Stimulated activated CD4-positive, alpha-beta T cell treated with anti-CD3 and anti-CD28 coated beads, TNF-alpha, amount 100 ng/mL, for 24 hours (primary cell): ENCODE data around the gene CD48.
"Not testable (repeated sequence)": the region's sequence is repeated elsewhere in the genome, so short reads cannot be mapped to it uniquely, and the experiment has no call there.

Experiments used
- DNase-seq, 3 experiments: peaks; one replicate each; pipeline ENCODE4 v3.0.0-alpha.2; 2020; ENCODE audit warnings: low read depth in 3 of 3

CD48 gene

GRCh38 chr1:160741612-160742348 is 30.2 kb upstream of the CD48 start:
- no peak for DNase-seq

DNA sequence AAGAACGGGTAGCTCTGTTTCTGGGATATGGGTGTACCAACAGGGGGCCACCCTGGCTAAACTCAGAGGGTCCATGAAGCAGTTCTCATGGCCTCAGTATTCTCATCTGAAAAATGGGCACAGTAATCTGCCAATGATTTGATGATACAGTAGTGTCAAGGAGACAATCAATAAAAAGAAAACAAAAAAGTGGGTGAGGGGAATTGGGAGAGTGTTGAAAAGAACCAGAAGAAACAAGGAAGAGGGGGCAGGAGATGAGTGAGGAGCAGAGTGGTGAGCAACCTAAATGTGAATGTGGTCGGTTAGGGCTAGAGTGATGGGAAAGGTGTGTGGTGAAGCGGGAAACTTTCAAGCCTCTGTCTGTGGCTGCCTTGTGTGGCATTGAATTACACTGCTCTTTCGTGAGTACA is 29.5 kb upstream of the CD48 start:
- no peak for DNase-seq

DNA sequence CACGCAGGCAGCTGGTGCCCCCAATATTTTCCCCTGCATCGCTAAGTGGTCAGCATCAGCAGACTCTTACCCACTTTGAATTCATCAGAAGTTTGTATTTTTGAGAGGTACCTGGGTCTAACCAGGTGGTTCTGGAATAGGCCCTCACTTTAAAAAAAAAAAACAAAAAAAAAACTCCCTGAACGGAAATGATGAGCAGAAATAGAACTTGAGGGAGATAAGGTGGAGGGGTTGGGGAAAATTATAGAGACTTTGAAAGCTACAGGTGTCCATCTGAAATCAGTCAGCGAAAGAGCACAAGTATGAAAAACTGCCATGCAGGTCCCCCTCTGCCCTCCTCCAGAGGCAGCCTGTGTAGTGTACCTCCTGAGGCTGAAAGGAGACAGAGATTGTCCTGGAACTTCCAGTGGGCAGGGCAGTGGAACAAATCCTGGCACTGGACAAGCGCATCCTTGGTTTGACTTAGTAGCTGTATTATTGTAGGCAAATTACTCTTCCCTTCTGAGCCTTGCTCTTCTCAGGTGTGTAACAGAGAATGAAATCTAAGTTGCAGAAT is 28.6 kb upstream of the CD48 start:
- no peak for DNase-seq

GRCh38 chr1:160739098-160739511 is 27.5 kb upstream of the CD48 start, which contains the start of gene SLAMF7:
SLAMF7 (plus strand) TSS chr1:160739247; CDS start chr1:160739302, 55 bp downstream.
- DNase-seq, result no peak

DNA sequence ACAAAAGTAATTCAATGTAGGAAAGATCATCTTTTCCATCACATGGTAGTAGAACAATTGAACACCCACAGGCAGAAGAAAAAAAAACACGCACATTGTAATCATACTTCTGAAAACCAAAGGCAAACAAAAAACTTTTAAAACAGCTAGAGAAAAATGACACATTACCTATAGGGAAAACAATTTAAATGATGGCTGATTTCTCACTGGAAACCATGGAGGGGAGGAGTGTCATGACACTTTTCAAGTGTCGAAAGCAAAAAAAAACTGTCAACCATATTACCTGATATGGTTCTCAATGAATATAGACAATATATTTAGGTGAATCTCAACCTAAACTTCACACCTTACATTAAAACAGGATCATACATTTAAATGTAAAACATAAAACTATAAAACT is 26.6 kb upstream of the CD48 start:
- no peak for DNase-seq

DNA sequence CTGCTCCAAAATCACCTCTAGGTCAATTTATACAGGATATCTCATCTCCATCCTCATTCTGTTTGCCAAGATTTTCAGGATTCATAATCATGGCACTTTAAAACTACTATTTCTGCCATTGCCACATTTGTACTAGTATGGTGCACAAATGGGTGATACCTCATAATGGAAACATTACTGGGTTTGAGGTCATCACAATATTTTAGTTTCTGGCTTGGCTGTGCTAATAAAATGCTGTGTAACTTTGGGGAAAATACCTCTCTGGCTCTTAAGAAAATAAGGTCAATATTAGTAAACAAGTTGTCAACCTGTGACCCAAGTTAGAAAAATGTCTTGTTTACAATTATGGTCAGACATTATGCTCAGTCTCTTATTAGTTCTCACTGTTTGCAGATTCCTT is 22.7 kb upstream of the CD48 start:
- no peak for DNase-seq

DNA sequence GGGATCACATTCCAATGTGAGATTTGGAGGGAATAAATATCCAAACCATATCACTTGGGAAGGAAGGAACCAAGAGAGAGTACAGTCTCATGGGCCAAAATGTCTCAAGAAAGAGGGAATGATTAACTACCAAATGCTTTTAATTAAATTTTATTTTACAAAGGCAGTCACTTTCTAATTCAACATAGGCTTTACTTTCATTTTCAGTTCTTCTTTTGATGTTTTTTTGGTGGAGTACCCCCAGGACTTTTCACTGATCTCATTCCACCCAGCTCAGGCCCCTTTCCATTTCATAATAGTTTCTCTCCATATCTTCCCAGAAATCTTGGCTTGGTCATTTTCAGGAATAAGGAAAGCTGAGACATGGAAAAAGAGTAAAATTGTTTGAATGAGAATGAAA is 22.3 kb upstream of the CD48 start:
- no peak for DNase-seq

- DNase-seq, result no peak
These were observed 20.4 kb upstream of the CD48 start for GRCh38 chr1:160731990-160732389.

- DNase-seq, result not testable (repeated sequence)
These were observed 19.9 kb upstream of the CD48 start for GRCh38 chr1:160731564-160731963.

DNA sequence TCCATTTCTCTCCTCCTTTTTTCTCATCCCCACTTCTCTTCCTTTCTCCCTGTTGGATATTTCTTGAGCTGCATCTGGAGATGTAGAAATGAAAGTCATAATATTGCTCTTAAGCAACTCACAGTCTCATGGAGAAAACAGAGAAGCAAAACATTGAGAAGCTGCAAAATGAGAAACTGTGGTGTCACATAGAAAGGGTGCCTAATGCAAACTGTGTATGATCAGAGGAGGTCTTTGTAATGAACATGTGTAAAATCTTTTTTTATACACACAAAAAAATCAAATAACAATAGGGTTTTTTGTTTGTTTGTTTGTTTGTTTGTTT is 15.7 kb upstream of the CD48 start:
- no peak for DNase-seq

DNA sequence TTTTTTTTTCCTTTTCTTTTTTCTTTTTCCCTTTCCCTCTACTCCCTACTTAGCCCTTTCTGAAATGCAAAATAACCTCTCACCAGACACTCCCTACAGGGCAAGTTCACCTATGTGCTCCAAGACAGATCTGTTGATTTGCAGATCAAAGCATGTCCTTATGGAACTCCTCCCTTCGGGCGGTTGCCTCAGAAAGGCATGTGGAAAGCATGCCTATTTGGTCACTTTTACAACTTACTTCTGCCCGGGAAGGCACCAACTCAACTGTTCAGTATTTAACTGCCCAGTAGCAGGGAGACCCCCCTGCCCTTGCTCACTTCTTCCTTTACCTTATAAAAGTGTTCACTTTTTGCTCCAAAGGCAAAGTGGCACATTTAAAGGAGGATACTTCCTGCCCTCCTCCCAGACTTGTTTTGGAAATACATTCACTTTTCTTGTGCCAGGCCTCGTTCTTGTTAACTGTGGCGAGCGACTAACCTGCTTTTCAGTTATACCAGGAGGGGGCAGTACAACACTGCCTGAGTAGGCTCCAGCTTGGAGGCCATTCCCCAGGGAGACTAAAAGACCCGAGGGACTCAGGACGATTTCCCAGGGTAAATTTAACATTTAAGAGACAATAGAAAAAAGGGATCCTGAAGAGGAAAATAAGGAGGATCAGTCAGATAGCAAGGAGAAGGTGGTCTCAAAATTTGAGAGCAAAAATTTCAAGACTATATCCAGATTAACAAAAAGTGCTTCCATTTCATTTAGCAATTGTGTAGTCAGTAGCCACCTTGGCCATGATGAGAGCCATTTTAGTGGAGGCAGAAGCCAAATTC is 15.1 kb upstream of the CD48 start:
- DNase-seq, result peak; percentile 38 to 54 (median 42)

GRCh38 chr1:160726114-160726497 is 14.5 kb upstream of the CD48 start:
- no peak for DNase-seq

DNA sequence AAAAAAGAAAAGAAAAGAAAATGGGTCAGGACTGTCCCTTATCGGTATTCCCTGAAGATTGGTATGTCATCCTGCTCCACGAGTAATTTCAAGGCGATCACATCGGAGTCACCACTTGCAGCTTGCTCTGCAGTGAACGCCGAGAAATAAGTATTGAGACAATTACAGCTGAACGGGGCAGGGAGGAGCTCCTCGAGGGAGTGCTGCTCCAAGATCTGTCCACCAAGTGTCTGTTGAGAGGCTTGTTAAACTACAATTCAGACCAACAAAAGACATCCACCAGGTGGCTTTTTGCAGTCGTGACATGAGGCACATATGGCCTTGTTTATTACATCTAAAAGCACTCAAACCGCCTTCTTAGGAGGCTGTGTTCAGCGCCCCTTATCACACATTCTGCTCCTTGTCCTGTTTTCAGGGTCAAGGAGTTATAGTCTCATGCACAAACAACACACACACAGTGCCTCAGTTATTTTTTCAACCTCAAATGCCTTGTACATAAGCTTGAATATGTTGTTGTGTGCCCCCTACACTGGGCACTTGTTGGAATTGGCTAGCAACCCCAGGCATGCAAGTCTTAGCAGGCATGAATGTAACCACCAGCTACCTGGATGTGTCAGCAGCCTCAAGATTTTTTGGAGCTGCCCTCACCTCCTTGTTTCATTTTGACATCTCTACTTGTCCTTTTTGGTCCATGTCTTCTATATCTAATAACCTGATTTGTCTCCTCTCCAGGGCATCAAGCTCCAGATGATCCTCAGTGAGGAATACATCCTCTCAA is 13.0 kb upstream of the CD48 start:
- no peak for DNase-seq

DNA sequence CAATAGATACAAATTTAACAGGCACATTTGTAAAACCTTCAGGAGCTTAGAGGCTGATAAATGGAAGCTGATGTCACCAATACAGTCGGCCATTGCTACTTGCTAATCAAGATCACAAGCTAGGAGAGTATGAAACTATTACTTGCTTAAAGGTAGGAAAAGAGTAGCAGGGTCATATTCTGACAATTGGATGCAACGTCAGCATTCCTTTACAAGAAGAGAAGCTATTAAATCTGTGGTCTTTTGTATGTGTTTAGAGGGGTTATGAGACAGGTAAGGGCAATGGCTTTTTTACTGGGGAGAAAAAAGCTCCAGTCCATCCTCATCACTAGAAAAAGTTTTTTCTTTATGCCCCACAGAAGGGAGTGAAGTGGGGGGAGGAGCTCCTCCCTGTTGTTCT is 11.7 kb upstream of the CD48 start:
- DNase-seq, result no peak

GRCh38 chr1:160722726-160723125 is 11.1 kb upstream of the CD48 start:
- no peak for DNase-seq

GRCh38 chr1:160721473-160721872 is 9.9 kb upstream of the CD48 start:
- no peak for DNase-seq

GRCh38 chr1:160720356-160721085 is 8.9 kb upstream of the CD48 start:
- no peak for DNase-seq

- no peak for DNase-seq
These were observed 6.6 kb upstream of the CD48 start for GRCh38 chr1:160718210-160718609.

GRCh38 chr1:160717306-160717705 is 5.7 kb upstream of the CD48 start:
- no peak for DNase-seq

DNA sequence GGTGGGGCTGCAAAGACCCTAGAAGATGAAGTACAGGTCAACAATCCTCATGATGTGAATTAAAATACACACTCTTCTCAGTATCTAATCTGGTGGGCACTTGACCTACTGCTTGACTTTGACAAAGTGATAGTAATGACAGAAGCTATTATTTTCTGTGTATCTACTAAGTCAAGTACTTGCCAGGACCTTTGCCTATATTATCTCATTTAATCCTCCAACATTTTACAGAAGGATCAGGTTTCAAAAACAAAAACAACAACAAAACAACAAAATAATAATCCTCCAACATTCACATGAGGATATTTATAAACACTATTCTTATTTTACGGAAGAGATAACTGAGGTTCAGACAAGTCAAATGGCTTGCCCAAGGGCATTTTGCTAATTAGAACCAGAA is 4.4 kb upstream of the CD48 start:
- no peak for DNase-seq

GRCh38 chr1:160714034-160714648 is 2.5 kb upstream of the CD48 start:
- not testable (repeated sequence) for DNase-seq
